K562 (cell line): ENCODE results near the gene HCAR1. TPM values are rescaled to one million over a fixed set of nuclear protein-coding genes. Genes with fewer than 3 reads are reported as not detected.
A peak's percentile ranks its signal among the peaks of the same experiment; 100 is the strongest.

Experiments
- AFF1 ChIP-seq, 2 experiments: fragments of 450-650 bp; IDR thresholded peaks; 2 replicates each; pipeline ENCODE4 v1.6.1; 2018; ENCODE audit warnings: mild to moderate bottlenecking in 2 of 2, low read depth in 1 of 2; ENCODE audit not compliant: partially characterized antibody in 2 of 2
- BRCA1 ChIP-seq, 2 experiments: fragments of 450-650 bp in 1 of 2; sonication (generic) in 1 of 2; formaldehyde crosslinking in 1 of 2; IDR thresholded peaks; 2 replicates each; pipeline versions ENCODE4 v1.5.0 to v1.6.1; 2017 to 2020; ENCODE audit warnings: mild to moderate bottlenecking in 1 of 2, missing genetic modification reagents in 1 of 2
- CEBPB ChIP-seq: fragments of 450-650 bp; IDR thresholded peaks from 2 replicates; pipeline ENCODE4 v1.6.1; 2016; ENCODE audit warnings: missing genetic modification characterization, missing compliant biosample characterization
- COPS2 ChIP-seq: fragments of 450-650 bp; conservative IDR thresholded peaks from 2 replicates; pipeline ENCODE4 v1.6.1; 2016; ENCODE audit warnings: mild to moderate bottlenecking, moderate library complexity
- ESRRA ChIP-seq: fragments of 450-650 bp; IDR thresholded peaks from 2 replicates; pipeline ENCODE4 v1.6.1; 2014; ENCODE audit warnings: low read depth, mild to moderate bottlenecking, moderate library complexity, borderline replicate concordance
- HDGF ChIP-seq: fragments of 450-650 bp; IDR thresholded peaks from 2 replicates; pipeline ENCODE4 v1.6.1; 2016
- HIVEP1 ChIP-seq: fragments of 250-450 bp; sonication (Bioruptor Pico); IDR thresholded peaks from 2 replicates; pipeline ENCODE4 v1.4.0; 2020; ENCODE audit warnings: mild to moderate bottlenecking
- MYC ChIP-seq, 2 experiments: fragments of 250-450 bp in 1 of 2; sonication (Bioruptor Pico) in 1 of 2; IDR thresholded peaks; 2 replicates each; pipeline versions ENCODE4 v1.5.1 to v1.6.1; 2012 to 2021; ENCODE audit warnings: low read depth in 2 of 2, borderline replicate concordance in 1 of 2, improper control_type of control experiment in 1 of 2, low read length in 1 of 2, mild to moderate bottlenecking in 1 of 2, moderate library complexity in 1 of 2
- NFXL1 ChIP-seq: fragments of 450-650 bp; formaldehyde crosslinking; IDR thresholded peaks from 2 replicates; pipeline ENCODE4 v1.4.0; 2021; ENCODE audit warnings: mild to moderate bottlenecking
- PKNOX1 ChIP-seq: fragments of 450-650 bp; IDR thresholded peaks from 2 replicates; pipeline ENCODE4 v1.6.1; 2016
- RBM25 ChIP-seq: fragments of 200-400 bp; formaldehyde crosslinking; IDR thresholded peaks from 2 replicates; pipeline ENCODE4 v1.6.1; 2018; ENCODE audit warnings: low read length, low read depth, moderate library complexity; ENCODE audit not compliant: severe bottlenecking
- SREBF2 ChIP-seq: sonication (generic); formaldehyde crosslinking; IDR thresholded peaks from 2 replicates; pipeline ENCODE4 v1.4.0; 2020; ENCODE audit warnings: mild to moderate bottlenecking, missing genetic modification reagents
- TEAD4 ChIP-seq, 2 experiments: sonication (generic) in 1 of 2; formaldehyde crosslinking in 1 of 2; IDR thresholded peaks; 2 replicates each; pipeline versions ENCODE4 v1.6.1 to v1.8.0; 2012 to 2022; ENCODE audit warnings: borderline replicate concordance in 1 of 2, inconsistent platforms in 1 of 2, low read length in 1 of 2, mild to moderate bottlenecking in 1 of 2, missing genetic modification reagents in 1 of 2
- ZBTB11 ChIP-seq, 3 experiments: fragments of 200-800 bp in 1 of 3; fragments of 250-450 bp in 1 of 3; fragments of 450-650 bp in 1 of 3; sonication (Bioruptor Pico) in 1 of 3; sonication (Bioruptor generic) in 1 of 3; formaldehyde crosslinking in 1 of 3; IDR thresholded peaks; 2 replicates each; pipeline versions ENCODE4 v1.6.1 to v1.8.0; 2016 to 2022; ENCODE audit warnings: mild to moderate bottlenecking in 2 of 3, missing genetic modification characterization in 2 of 3, missing compliant biosample characterization in 1 of 3, moderate library complexity in 1 of 3
- ZNF232 ChIP-seq: sonication (generic); formaldehyde crosslinking; IDR thresholded peaks from 2 replicates; pipeline ENCODE4 v1.8.0; 2022; ENCODE audit warnings: mild to moderate bottlenecking, missing genetic modification reagents
- ZNF696 ChIP-seq: fragments of 250-450 bp; sonication (Bioruptor Pico); conservative IDR thresholded peaks from 2 replicates; pipeline ENCODE4 v1.4.0; 2020; ENCODE audit warnings: mild to moderate bottlenecking, moderate library complexity
- ZNF699 ChIP-seq: fragments of 250-450 bp; sonication (Bioruptor Pico); IDR thresholded peaks from 2 replicates; pipeline ENCODE4 v1.8.0; 2021; ENCODE audit warnings: mild to moderate bottlenecking, moderate library complexity; ENCODE audit not compliant: insufficient replicate concordance
- polyA plus RNA-seq, 8 experiments: library from polyadenylated mRNA; depleted of rRNA in 4 of 8; stranded (reverse) in 5 of 8; unstranded in 3 of 8; fragments of >200 nt; fragmentation: Nextera tagmentation in 2 of 8; fragmentation: Illumina TruSeq in 1 of 8; extraction: Ambion mirVana in 2 of 8; extraction: Trizol in 1 of 8; gene quantifications; 2 replicates each; pipeline versions ENCODE4 v1.2.1 to v1.2.3, GENCODE V29; 2011 to 2014; ENCODE audit warnings: inconsistent platforms in 1 of 8, missing spikeins in 1 of 8
- total RNA-seq, 7 experiments: library from RNA; depleted of rRNA in 6 of 7; stranded (reverse); fragments of >200 nt in 6 of 7; fragmentation: Illumina TruSeq in 2 of 7; extraction: Trizol in 2 of 7; gene quantifications; 2 replicates each; pipeline versions ENCODE4 v1.2.1 to v1.2.3, GENCODE V29; 2011 to 2021; ENCODE audit warnings: low replicate concordance in 1 of 7

Gene HCAR1
- total and polyA plus RNA-seq, 9 of the 15 experiments (the other 6 are each of a cell fraction or from before 2014, with no cell fraction given), result not detected

- TF ChIP-seq TEAD4 (IDR thresholded peaks at IDR 0.05; ENCODE audit: low read length) (peak; percentile 17; the same call in 1 of the 2 replicates), TEAD4 (CRISPR knock-in tag; IDR thresholded peaks at IDR 0.05; ENCODE audit: borderline replicate concordance) (no peak), NFXL1 (CRISPR knock-in tag) (no peak), RBM25 (peak; percentile 100), AFF1 (IDR thresholded peaks at IDR 0.05; ENCODE audit: low read depth in 1 of 2, partially characterized antibody in 2 of 2) (no peak), PKNOX1 (peak; percentile 60; the same call in 1 of the 2 replicates), BRCA1 (IDR thresholded peaks at IDR 0.05) (no peak; the same call in 1 of the 2 replicates), BRCA1 (CRISPR knock-in tag; IDR thresholded peaks at IDR 0.05) (no peak), HDGF (0 out of 2 replicates have a peak, but pooled peaks have one; percentile 65), COPS2 (no peak), CEBPB (no peak), SREBF2 (CRISPR knock-in tag) (no peak), MYC (IDR thresholded peaks at IDR 0.05; ENCODE audit: low read depth, low read length) (peak; percentile 91), MYC (CRISPR knock-in tag; IDR thresholded peaks at IDR 0.05; ENCODE audit: borderline replicate concordance, low read depth) (peak; percentile 83; the same call in 1 of the 2 replicates), ZNF699 (CRISPR knock-in tag) (no peak), ZNF696 (no peak), ZBTB11 (CRISPR knock-in tag; IDR thresholded peaks at IDR 0.05) (no peak), ZNF232 (no peak), HIVEP1 (CRISPR knock-in tag) (no peak), ESRRA (no peak)
These were observed 22.0 kb upstream of the HCAR1 start, which contains the start of gene DENR (continued) for GRCh38 chr12:122752464-122753318.
